HG03442 (cell line): Measurements from ENCODE around the gene PLA2G4C.
"Not testable (repeated sequence)": the region's sequence is repeated elsewhere in the genome, so short reads cannot be mapped to it uniquely, and the experiment has no call there.

Source experiments
- ATAC-seq: cut with Tn5 transposase; IDR thresholded peaks from one replicate; pipeline ENCODE4 v1.9.1; 2021; ENCODE audit warnings: mild to moderate bottlenecking, moderate library complexity; ENCODE audit not compliant: unreplicated experiment

The PLA2G4C gene

DNA sequence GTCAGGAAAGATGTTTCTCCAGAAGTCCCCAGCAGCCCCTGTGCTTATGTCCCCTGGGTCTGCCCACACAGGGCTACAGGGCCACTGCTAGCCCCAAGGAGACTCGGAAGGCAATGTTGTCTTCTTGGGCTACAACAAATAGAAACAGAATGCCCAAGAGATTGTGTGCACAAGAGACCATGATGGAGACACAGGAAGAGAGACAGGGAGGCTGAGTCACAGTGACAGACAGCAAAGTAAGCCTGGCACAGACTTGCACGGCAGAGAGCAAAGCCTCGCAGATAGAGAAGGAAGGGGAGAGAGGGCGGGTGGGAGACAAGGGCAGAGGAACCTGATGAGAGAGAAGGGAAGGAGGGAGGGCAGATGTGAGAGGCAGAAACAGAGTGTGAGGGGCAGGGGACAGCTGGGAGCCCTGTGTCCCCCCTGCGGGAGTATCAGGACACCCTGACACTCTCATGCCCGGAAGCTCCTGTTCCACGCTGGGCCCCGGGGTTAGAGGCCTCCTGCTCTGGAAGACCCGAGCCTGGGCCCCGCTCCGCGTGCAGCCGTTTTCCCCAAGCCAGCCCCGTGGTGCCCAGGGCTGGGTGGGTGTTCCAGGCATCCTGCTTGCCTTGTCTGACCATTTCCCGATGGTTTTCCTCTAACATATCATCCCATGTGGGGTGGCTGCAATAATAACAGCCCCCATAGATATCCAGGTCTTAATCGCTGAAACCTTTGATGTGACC, 2.7 kb upstream of the PLA2G4C start:
- ATAC-seq, result no peak

DNA sequence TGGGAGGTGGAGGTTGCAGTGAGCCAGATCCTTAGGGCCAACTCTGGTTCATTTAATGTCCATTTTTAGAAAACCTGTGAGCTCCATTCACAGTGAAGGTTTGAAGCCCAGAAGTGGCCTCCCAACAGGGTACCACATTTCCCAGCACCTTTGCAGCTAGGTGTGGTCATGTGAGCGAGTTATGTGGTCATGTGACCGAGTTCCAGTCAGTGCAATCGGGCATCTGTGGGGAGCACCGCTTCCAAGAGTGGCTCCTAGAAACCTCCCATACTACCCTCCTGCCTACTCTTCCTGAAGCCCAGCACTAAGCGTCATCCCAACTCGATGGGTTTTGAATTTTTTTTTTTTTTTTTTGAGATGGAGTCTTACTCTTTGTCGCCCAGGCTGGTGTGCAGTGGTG, 663 bp upstream of the PLA2G4C start:
- no peak for ATAC-seq

DNA sequence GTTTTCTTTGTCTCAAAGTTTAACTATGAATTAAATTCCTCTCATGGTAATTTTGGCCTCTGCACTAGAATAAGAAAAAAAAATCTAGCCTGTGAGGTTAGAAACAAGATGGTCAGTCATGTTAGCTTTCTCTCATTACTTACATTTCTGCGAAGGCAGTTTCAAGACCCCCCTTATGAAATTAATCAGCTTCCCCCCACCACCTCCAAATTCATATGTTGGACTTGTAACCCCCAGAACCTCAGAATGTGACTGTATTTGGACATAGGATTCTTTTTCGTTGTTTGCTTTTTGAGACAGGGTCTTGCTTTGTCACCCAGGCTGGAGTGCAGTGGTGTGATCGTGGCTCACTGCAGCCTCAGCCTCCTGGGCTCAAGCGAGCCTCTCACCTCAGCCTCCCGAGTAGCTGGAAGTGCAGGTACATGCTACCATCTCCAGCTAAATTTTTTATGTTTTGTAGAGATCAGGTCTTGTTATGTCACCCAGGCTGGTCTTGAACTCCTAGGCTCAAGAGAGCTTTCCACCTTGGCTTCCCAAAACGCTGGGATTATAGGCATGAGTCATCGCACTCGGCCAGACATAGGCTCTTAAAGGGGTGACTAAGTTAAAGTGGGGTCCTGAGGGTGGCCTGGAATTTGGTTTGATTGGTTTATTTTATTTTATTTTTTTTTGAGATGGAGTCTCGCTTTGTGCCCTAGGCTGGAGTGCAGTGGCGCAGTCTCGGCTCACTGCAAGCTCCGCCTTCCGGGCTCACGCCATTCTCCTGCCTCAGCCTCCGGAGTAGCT, 1.4 kb downstream of the PLA2G4C start:
- no peak for ATAC-seq

DNA sequence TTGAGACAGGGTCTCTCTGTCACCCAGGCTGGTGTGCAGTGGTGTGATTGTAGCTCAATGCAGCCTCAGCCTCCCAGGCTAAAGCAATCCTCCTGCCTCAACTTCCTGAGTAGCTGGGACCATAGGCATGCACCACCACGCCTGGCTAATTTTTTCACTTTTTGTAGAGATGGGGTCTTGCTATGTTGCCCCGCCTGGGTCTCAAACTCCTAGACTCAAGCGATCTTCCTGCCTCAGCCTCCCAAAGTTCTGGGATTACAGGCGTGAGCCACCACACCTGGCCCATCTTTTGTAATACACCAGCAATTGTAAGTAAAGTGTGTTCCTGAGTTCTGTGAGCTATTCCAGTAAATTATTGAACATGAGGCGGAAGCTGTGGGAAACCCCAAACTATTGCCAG, 6.7 kb downstream of the PLA2G4C start:
- ATAC-seq, result no peak

DNA sequence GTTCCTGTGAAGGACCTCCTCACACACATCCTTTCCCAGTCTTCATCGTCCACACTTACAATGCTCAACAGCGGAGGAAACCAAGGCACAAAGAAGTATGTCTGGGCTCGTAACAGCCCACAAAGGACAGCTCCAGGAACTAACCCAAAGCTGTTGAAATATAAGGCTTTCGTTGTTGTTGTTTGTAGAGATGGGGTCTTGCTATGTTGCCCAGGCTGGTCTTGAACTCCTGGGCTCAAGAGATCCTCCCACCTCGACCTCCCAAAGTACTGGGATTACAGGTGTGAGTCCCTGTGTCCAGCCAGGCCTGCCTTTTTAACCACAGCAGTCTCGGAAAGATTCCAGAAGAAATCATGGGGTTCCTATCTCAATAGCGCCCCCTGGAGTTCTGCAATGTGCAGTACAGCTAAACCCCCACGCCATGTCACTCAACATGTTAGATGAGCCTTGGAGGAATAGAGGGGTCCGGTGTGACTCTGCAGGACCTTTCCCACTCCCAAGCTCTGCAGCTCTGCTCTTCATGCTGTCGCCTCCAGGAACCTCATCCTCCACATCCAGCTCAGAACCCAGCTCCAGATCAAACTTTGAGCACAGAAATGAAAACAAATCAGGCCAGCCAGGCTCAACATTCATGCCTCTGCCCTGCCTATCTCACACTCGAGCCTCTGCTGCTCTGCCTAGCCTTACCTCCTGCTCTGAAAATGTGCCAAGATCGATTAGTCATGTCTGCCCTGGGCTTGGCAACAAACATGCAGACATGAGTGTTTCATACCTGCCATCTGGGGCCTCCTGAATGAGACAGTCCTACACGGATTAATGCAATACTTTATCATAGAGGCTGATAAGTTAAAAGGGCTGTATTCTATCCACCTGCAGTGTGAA, 7.5 kb downstream of the PLA2G4C start:
- ATAC-seq, result no peak

DNA sequence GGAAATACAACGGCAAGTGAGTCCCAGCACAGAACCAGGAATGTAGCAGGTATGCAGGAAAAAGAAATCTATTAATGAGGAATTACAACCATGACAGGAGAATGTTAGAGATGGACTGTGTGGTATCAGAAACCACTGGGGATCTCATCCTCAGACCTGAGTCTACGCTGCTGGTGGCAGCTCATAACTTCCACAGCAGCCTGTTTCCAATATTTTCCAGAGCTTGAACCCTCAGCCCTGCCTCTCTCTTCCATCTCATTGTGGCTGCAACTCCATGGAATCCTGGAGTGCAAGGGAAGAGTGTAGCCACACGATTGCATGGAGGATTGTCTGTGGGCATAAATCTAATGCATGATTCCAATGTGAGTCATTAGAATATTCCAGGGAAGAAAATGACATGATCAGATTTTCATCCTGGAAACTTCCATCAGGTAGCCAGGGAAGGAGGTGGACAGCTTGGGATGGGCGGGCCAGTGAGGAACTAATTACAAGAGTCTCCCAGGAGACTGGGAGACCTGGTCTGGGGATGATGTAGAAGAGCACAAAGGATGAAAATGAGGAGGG, 14.9 kb downstream of the PLA2G4C start:
- ATAC-seq, result no peak

DNA sequence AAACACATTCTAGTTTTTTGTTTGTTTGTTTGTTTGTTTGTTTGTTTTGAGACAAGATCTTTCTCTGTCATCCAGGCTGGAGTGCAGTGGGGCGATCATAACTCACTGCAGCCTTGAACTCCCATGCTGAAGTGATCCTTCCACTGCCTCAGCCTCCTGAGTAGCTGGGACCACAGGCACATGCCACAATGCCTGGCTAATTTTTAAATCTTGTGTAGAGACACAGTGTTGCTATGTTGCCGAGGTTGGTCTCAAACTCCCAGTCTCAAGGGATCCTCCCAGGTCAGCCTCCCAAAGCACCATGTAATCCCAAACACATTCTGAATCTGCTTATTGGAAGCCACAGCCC, 15.8 kb downstream of the PLA2G4C start:
- ATAC-seq, result no peak

DNA sequence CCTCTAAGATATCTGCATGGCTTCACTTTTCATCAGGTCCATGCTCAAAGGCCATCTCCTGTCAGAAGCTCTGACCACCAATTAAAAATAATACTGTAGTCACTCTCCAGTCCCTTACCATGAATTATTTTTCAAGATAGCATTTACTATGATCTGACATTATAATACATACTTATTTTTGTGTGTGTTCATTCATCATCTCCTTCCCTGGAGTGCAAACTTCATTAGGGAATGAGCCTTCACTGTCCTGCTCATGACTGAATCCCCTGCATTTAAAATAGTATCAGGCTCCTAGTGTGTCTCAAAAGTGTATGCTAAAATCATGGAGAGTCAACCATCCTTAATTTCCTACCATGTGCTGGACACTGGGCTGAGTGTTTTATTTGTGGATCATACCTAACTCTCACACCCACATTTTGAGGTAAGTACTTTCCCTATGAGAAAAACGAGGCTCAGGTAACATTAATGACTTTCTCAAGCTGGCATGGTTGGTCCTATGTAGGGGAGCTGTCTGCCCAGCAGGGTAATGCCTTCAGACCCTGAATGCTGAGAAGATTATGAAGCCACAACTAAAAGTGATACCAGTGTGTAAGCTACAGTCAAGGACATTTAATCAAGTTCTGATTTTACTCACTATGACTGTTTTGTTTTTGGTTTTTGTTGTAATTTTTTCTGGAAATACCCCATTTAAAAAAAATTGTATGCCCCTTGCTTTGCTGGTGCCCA, 16.3 kb downstream of the PLA2G4C start:
- no peak for ATAC-seq

DNA sequence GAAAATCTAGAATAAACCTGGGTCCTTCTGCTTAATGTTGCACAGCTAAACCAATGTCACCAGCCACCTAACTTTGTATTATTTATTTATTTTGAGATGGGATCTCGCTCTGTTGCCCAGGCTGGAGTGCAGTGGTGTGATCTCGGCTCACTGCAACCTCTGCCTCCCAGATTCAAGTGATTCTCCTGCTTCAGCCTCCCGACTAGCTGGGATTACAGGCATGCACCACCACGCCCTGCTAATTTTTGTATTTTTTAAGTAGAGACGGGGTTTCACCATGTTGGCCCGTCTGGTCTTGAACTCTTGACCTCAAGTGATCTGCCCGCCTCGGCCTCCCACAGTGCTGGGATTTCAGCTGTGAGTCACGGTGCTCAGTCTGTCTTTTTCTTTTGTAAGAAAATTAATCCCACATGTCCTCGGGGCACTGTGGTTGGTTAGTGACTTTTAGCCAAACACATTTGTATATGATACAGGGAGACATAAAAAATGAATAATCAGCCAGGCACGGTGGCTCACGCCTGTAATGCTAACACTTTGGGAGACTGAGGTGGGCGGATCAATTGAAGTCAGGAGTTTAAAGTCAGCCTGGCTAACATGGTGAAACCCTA, 19.4 kb downstream of the PLA2G4C start:
- not testable (repeated sequence) for ATAC-seq

DNA sequence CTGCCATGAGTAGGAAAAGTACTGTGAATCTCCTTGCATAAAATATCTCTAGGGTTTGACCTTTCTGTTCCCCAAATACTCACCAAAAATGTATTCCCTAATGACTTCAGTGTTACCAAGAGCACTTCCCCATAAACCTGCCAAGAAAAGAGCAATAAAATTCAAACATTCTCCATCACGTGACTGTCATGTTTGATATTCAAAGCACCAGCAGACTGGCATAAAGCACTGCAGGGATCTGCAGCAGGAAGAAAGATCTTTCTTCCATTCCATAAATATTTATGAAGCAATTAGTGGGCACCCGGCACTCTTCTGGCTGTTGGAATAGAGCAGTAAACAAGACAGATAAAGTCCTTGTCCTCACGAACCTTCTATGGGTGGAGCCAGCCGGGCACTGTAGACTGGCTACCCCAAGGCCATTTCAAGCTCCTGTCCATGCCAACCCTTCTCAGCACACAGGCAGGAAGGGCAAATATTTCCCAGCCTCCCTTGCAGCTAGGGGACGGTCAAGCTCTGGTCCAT, 20.3 kb downstream of the PLA2G4C start:
- ATAC-seq, result no peak

DNA sequence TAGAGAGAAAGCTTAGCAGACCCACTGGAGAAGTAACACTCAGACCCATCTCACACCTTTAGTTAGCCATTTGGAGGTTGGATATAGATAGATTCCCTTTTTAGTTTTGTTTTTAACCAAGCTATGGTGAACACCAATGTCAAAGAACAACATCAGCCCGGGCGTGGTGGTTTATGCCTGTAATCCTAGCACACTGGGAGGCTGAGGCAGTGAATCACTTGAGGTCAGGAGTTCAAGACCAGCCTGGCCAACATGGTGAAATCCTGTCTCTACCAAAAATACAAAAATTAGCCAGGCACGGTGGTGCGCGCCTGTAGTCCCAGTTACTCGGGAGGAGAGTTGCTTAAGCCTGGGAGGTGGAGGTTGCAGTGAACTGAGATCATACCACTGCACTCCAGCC, 21.6 kb downstream of the PLA2G4C start:
- ATAC-seq, result not testable (repeated sequence)

DNA sequence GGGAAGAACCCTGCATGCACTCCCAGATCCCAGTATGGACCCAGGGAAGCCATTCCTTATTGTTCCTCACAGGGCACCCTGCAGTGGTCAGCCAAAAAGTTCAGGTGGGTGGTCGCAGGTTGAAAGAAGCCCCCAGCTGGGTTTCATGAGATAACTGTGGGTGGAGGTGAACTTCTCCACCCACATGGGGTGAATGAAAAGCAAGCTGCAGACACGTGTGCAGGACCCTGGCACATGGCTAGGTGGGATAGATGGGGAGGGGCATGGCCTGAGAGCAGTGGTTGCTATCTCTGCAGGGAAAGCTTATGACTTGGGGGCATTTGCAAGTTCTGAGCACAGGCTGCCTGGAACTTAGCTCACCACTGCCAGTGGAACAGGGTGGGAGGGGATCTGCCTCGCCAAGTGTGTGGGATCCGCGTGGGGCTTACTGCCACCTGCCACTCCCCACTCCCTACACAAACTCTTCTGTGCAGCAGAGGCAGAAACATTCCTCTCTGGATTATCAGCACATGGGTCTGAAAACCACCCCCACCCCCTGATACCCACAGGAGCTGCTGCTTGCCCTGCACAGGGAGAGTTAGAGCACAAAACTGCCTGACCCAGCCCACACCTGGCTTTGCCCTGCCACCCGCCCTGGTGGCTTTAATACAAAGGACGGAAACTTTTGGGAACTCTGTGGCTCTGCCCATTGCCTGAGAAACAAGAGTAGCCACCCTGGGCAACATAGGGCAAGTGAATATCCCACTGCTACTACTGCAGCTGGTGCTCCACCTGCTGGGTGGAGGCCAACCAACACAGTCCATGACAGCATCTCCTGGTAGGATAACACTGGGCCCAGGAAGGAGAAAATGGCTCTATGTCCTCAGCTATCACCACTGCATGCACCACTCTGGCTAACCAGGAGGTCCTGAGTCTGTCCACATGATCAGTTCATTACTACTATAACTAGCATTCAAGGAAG, 24.4 kb downstream of the PLA2G4C start:
- no peak for ATAC-seq

DNA sequence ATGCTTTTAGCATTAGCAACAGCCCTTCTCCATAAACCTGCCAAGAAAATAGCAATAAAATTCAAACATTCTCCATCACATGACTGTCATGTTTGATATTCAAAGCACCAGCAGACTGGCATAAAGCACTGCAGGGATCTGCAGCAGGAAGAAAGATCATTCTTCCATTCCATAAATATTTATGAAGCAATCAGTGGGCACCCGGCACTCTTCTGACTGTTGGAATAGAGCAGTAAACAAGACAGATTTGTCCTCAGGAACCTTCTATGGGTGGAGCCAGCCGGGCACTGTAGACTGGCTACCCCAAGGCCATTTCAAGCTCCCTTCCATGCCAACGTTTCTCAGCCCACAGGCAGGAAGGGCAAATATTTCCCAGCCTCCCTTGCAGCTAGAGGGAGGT, 25.5 kb downstream of the PLA2G4C start:
- ATAC-seq, result no peak

DNA sequence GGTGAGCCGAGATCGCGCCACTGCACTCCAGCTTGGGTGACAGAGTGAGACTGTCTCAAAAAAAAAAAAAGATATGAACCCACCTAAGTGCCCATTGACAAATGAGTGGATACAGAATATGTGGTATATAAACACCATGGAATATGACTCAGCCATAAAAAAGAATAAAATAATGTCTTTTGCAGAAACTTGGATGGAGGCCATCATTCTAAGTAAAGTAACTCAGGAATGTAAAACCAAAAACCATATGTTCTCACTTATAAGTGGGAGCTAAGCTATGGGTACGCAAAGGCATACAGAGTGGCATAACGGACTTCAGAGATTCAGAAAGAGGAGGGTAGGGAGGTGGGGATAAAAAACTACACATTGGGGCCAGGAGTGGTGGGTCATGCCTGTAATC, 29.5 kb downstream of the PLA2G4C start:
- no peak for ATAC-seq

DNA sequence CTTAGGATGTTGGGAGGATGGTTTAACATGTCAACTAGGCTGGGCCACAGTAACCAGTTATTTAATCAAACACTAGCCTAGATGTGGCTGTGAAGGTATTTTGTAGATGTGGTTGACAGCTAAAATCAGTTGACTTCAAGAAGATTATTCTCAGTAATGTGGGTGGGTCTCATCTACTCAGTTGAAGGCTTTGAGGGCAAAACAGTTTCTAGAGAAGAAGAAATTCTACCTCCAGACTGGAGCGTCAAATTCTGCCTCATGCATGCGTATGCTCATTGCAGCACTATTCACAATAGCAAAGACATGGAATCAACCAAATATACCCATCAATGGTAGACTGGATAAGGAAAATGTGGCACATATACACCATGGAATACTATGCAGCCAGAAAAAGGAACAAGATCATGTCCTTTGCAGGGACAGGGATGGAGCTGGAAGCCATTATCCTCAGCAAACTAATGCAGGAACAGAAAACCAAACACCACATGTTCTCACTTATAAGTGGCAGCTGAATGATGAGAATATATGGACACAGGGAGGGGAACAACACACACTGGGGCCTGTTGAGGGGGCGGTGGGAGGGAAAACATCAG, 40.3 kb downstream of the PLA2G4C start:
- not testable (repeated sequence) for ATAC-seq

DNA sequence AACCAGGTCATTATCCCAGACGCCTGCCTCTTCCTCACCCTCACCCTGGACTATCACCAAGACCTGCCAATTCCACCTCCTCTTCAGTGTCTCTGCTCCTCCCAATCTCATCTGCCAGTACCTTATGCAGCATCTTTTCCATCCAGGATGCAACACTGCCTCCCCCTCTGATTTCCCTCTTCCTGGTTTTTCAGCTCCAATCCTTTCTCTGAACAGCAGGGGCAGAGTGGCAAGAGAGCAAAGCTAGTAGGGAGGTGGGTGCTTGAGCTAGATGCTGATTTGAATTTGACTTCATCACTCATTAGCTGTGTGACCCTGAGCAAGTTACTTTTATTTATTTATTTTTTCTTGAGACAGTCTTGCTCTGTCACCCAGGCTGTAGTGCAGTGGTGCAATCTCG, 41.2 kb downstream of the PLA2G4C start:
- no peak for ATAC-seq

DNA sequence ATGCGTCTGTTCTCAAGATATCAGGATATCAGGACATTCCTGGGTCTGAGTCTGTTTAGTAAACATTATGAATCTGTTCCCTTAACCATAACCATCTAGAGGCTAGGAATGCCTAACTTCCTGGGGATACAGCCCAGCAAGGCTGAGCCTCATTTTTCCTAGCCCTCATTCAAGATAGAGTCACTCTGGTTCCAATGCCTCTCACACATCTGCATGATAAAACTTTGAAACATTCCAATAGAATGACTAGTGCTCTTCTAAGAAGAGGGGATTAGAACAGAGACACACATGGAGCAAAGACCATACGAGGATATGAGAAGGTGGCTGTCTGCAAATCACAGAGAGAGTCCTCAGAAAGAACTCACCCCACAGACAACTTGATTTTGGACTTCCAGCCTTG, 46.1 kb downstream of the PLA2G4C start:
- no peak for ATAC-seq
